GM19328 (cell line): Measurements from ENCODE around the gene PHF20.
"Not testable (repeated sequence)": the region's sequence is repeated elsewhere in the genome, so short reads cannot be mapped to it uniquely, and the experiment has no call there.

Source experiments
- ATAC-seq: cut with Tn5 transposase; IDR thresholded peaks from one replicate; pipeline ENCODE4 v1.9.1; 2021; ENCODE audit warnings: mild to moderate bottlenecking, moderate library complexity; ENCODE audit not compliant: unreplicated experiment

The PHF20 gene

DNA sequence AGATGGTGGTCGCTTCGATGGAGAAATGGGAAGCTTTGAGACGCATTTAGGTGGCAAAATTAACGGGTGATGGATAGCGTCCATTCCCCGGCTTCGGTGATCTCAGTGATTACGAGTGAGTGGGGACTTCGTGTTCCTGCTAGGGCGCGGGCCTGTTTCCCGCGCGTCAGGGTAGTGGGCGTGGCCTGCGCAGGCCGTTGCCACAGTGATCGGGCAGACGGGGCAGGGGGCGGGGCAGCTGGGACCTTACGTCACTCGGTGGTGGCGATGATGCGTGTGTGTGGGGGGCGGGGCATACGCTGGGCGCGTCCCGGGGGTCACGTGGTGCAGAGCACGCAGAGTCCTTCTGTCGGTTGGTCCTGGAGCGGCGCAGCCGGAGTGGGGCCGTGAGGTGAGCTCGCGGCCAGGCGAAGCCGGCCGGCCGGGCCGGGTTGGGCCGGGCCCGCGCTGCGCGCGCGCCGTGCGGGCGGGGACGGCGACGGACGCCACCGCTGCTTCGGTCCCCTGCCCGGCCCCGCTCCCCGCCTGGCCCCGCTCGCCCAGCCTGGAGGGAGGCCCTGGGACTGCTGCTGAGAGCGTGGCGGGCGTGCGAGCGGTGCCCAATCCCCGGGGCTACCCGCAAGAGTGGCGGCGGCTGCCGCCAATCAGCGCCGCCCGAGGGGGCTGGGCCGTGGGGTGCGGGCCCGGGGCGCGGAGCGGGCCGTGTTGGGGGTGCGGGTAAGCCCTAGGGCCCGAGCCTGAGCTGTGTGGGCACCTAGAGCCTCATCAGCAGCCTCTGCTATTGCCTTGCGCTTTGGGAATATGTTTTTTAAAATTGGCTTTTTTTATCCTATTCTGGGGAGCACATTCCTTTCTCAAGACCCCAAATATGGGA lies at the start of gene PHF20:
TSS of gene PHF20 (plus strand) at position 327 of the 874 bp plus-strand sequence. CDS start 29,508 bp downstream, outside the sequence.
- ATAC-seq = peak; percentile 87

DNA sequence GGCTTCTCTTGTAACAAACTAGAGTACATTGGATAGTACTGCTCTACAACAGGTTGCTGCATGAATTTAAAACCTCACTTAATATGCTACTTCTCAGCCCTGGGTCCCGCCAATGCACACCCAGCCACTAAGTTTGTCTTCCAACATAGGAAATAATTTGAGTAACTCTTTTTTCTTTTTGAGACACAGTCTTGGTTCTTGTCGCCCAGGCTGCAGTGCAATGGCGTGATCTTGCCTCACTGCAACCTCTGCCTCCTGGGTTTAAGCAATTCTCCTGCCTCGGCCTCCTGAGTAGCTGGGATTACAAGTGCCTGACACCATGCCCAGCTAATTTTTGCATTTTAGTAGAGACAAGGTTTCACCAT lies 48.6 kb upstream of the PHF20 start:
- not testable (repeated sequence) for ATAC-seq

DNA sequence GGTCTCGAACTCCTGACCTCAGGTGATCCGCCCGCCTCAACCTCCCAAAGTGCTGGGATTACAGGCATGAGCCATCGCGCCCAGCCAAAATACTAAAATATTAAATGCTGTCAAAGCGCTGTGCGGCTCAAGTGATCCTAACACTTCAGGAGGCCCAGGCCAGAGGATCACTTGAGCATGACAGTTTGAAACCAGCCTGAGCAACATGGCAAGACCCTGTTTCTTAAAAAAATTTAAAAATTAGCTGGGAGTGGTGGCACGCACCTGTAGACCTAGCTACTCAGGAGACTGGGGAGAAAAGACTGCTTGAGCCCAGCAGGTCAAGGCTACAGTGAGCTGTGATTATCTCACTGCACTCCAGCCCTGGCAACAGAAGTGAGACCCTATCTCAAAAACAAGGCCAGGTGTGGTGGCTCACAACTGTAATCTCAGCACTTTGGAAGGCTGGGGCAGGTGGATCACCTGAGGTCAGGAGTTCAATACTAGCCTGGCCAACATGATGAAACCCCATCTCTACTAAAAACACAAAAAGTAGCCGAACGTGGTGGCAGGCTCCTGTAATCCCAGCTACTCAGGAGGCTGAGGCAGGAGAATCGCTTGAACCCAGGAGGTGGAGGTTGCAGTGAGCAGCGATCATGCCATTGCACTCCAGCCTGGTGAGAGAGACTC lies 48.0 kb upstream of the PHF20 start:
- ATAC-seq = not testable (repeated sequence)

DNA sequence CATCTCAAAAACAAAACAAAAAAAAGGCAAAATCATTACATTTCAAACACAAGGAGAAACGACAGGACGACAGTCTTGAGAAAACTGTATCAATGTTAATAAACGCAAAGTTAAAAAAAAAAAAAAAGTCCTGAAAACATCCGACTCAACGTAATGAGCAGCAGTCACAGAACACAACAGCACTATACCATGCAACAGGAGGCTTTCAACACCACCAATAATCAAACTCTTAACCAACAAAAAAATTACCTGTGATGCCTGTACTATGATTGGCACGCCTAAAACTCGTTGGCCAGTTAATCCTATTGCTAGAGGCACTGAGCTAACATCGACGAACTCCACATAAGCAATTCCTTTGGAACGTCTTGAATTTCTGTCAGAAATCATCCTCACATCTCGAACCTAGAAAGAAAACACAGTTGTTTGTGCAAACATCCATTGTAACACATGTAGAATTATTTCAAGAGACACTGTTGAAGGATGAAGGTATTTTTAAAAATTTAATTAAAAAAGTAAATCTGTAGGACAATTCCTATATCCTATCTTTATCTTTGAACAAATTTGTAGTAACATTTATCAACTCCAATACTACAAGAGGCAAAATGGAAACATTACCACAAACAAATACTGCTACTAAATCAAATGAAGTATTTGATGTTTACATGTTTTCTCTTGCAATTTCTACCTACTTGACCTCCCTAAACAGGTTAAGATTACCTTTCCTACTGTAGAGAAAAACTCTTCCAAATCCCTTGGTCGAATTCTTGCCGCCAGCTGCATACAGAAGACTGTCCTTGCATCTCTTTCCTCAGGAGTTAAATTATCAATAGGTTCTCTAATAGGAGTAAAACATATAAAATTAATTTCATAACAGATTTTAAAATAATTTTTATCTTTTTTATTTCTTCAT lies 47.2 kb upstream of the PHF20 start:
- ATAC-seq = no peak

DNA sequence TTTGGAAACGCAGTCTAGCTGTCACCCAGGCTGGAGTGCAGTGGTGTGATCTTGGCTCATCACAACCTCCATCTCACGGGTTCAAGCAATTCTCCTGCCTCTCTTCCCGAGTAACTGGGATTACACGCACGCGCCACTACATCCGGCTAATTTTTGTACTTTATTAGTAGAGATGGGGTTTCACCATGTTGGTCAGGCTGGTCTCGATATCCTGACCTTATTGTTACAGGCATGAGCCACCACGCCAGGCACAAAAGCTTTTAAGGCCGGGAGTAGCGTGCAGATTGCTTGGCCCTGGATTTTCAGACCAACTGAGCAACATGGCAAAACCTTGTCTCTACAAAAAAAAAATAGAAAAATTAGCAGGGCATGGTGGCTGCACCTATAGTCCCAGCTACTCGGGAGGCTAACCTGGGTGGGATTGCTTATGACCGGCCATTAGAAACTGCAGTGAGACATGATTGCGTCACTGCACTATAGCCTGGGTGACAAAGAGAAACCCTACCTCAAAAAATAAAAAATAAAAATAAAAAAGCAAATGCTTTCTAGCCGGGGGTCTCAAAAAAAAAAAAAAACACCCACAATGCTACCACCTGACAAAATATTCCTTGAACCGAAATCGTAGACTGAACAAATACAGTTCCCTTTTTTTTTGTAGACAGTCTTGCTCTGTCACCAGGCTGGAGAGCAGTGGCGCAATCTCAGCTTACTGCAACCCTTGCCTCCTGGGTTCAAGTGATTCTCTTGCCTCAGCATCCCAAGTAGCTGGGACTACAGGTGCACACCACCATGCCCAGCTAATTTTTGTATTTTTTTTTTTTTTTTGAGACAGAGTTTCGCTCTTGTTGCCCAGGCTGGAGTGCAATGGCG lies 44.7 kb upstream of the PHF20 start:
- no peak for ATAC-seq

DNA sequence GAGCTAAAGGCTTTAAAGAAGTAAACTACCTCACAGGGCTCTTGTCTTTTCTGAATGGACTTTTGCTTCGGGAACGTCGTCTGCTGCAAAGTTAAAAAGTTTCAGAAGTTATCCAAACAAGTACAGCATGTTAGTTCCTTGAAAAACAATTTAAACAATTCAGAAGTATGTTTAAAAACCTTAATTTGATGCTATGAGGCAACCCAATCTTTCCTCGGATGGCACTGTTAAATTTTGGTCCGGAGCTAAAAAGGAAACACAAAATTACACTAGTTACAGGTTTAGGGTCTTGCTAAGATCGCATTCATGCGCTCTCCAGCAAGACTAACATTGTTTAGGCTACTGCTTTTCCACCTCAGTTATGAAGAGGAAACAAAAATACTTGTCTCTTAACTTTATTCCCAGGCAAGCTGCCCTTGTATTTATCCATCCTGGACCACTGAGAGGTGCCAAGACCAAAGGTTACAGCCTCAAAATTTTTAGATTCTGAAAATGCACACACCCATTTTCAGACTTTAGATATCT lies 42.5 kb upstream of the PHF20 start:
- ATAC-seq = no peak

DNA sequence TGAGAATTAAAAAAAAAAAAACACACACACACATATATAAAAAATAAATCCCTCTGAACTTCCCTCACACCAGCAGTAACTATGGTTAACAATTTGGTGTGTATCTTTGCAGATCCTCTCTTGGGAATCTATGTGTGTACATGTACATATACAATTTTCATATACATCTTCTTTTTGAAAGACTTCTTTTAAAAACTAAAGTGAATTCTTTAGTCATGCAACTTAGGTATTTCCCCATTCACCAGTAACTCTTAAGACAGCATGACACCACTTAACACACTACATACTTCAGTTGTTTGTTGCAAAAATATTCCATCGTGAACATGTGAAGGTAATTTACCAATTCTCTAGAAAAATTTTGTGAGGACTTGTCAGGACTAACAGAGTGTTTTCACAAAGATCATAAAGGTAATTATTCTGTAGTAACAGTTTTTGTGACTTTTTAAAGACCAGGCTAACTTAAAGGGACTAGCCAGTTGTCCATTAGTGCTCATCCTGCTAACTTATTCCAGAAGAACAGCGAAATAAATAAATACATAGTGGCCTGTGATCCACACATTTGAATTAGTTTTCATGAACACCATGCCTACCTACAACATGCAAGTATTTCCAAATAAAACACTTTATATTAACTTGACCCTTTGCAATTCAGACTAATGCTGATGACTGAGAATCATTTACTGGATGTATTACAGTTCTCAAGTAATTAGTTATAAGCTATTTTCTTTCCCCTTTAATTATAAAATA lies 41.8 kb upstream of the PHF20 start:
- ATAC-seq = no peak

DNA sequence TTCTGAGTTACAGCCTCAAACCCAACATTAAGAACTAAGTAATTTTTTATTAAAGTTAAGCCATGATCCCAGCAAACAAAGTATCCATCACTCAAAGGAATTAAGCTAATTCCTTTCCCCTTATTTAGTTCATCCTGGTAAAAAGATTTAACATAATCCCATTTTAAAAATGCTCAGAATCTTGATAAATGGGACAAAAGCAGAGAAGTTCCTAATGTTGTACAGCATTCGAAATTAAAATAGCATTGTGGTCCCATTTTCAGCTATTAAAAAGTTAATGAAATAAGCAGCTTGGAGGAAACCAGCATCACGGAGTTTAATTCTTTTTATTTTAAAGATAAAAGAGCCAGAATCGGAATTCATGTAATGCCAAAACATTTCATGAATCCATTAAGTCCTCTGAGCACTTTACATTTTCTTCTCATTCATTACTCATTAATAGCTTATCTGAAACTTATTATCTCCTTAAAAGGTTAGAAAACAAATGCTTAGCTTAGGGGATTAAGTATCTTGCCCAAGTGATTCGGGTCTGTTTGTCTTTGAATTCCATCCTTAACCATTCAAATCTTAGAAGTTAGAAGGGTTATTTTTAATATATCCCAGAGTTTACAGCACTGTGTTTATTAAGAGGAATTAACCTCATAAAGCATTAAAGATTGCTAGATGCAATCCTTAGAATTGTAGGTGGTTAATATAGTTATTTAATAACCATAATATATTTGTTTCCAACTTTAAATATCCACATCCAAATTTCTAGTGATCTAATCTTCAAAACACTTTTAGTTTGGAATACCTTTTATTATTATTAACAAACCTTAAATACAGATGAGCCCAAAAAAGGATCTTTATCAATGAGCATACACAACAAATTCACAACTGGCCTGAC lies 41.0 kb upstream of the PHF20 start:
- ATAC-seq = no peak

GRCh38 chr20:35731469-35731788 lies 40.4 kb upstream of the PHF20 start:
- ATAC-seq = no peak

DNA sequence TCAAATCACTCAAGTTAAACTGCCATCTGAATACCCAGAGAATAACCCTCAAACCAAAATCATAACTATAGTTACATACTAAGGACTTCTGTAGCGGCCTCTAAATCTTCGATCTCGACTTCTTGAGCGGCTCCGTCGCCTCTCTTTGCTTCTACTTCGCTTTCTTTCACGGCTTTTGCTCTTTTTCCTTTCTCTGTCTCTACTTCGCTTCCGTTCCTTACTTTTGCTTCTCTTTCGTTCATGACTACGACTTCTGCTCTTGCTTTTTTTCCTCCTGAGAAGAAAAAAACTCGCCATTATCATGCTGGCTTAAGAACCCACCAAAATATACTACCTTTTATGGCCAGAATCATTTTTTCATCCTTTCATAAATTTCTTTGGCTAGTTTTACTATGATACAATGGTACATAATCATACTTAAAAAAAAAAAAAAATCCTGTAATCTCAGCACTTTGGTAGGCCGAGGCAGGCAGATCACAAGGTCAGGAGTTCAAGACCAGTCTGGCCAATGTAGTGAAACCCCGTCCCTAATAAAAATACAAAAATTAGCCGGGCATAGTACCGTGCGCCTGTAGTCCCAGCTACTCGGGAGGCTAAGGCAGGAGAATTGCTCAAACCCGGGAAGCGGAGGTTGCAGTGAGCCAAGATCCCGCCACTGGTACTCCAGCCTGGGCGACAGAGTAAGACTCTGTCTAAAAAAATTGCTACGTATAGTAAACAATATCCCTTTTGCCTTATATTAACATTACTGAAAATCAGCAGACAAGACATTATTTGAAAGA lies 39.8 kb upstream of the PHF20 start:
- no peak for ATAC-seq

GRCh38 chr20:35732644-35732982 lies 39.2 kb upstream of the PHF20 start:
- no peak for ATAC-seq

DNA sequence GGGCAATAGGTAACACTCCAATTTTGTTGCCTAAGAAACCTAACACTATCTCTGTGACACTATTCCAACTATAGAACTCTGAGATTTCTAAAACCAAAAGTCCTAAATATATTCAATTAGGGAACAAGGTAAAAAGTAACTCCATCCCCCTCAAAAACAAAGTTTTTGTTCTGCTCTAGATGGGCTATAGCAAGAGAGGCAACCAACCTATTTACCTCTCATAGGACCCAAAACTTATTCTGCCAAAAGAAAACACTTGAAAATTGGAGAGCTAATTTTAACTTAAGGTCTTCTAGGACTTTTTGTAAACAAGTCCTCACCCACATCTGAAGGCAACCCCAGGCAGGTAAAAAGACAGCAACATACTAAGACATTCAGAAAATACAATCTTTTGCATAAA lies 37.4 kb upstream of the PHF20 start:
- ATAC-seq = no peak

DNA sequence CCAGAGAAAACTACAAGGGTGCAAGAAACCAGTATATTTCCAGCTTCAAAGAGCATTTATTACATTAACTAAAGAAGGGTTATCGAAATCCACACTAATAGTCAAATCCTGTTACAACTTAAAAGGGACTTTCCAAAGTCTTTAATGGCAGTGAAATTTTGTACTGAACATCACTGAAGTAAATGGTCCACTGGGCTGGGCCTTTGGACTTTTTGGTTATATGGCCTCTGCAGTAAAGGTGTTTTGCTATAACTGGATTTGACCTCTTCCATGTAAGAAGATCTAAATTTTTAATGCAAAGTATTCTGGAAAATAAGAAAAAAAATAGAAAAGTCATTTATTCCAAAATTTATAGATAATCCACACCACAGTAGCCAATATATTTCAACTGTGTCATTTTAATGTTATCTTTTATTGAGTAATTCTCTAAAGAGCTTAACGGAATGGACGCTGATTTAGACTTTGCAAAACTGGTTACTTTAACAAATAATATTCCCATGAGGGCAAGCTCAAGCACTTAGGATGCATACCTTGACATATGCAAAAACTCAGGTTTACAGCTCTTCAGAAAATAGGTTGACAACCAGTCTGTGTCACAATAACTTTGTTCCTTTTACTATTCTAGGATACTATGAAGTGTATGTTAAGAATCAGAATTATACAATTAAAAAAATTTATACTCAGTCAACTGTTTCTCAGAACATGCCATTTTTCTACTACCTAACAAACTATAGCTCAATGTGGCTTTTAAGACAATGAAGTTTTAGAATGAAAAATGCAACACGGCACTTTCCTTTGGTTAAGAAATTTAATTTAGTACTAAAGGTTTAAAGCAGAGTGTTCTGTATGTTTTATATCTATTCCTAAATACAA lies 36.8 kb upstream of the PHF20 start:
- no peak for ATAC-seq

- no peak for ATAC-seq
These were observed 35.9 kb upstream of the PHF20 start for GRCh38 chr20:35735826-35736470.

GRCh38 chr20:35737865-35738333 lies 33.9 kb upstream of the PHF20 start:
- ATAC-seq = no peak

GRCh38 chr20:35738410-35739179 lies 33.2 kb upstream of the PHF20 start:
- no peak for ATAC-seq
